ENCODE measurements around the gene CTLA4. TPM values are rescaled to one million over a fixed set of nuclear protein-coding genes. Genes with fewer than 3 reads are reported as not detected.

CTLA4 gene
- polyA plus RNA-seq, 4 donors, result 0.22 to 0.57 TPM; not detected in 2

DNA sequence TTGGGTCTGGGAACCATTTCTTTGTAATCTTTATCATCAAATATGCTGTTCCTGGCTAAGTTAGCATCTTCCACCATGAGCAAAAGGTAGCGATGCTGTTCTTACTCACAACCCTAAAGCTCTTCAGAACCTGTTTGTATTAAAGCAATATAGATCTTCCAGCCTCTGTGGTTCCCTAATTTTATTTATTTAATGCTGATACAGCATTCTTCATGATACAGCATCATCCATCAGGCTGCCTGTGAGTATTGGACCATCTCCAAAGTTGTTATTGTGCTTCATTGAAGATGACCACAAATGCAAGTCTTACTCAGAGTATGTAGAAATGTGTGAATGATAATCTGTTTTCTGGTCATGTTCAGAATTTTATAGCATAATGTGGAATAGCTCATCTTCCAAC, 40.9 kb upstream of the CTLA4 start:
- no peaks in the 10 kb centered on the region for H3K27me3 ChIP-seq (ENCODE audit: control insufficient read depth in 3 of 3, insufficient read depth in 3 of 3, low read length in 3 of 3)
- peaks cover 0 to 3% of the 10 kb centered on the region in 2 donors for H3K9me3 ChIP-seq (ENCODE audit: control insufficient read depth in 2 of 2, insufficient read depth in 1 of 2, low read depth in 1 of 2, low read length in 1 of 2)
- WGBS, 3 donors, result 95 to 100% (median 100%) methylated on average over 1 of the region's 1 CpG
- no peaks in the 10 kb centered on the region for H3K4me1 ChIP-seq (ENCODE audit: control insufficient read depth in 3 of 3, insufficient read depth in 2 of 3, low read depth in 1 of 3, low read length in 2 of 3)
- no peaks in the 10 kb centered on the region for H3K36me3 ChIP-seq (ENCODE audit: control insufficient read depth in 3 of 3, insufficient read depth in 2 of 3, low read depth in 1 of 3, low read length in 3 of 3)
- DNase-seq, result no peak
- no peak overlapping the region for H3K27ac ChIP-seq (ENCODE audit: low read depth in 1 of 3, low read length in 2 of 3)
- no peak for FAIRE-seq
- no peak overlapping the region for H3K4me3 ChIP-seq (ENCODE audit: low read depth in 1 of 3, low read length in 3 of 3)

DNA sequence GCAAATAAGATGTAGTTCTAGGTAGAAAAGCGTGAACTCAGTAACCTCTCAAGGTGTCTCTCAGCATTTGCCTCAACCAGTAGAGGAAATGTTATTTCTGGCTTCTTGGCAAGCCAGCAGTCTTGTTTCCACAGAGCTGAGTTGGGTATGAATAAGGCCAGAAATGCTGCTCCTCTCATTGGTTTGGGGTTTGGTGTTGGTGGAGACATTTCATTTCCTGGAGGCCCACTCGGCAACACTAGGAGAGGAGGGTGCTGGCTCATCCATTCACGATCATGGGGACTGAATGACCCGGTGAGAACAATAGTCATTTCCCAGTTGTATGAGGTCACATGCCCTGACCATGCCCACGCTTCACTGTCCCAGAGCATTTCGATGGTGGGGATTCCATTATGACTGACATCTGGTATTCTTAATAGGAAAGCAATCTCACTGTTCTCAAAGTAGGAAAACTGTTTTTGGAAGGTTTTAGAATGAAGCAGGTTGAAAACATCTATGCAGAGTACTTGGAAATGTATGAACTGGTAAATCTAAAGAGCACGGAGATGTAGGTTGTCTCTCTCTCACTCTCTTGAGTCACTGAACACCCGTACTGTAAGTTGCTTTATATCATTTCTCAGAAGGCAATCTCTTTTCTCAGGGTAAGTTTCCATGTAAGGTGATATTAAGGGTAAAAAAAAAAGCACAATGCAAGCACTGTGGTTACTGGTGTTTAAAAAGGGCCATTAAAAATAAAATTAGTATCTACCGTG, 37.1 kb upstream of the CTLA4 start:
- H3K4me1 ChIP-seq (ENCODE audit: control insufficient read depth in 3 of 3, insufficient read depth in 2 of 3, low read depth in 1 of 3, low read length in 2 of 3), result no peaks in the 10 kb centered on the region
- no peaks in the 10 kb centered on the region for H3K36me3 ChIP-seq (ENCODE audit: control insufficient read depth in 3 of 3, insufficient read depth in 2 of 3, low read depth in 1 of 3, low read length in 3 of 3)
- WGBS, 3 donors, result 78 to 86% (median 83%) methylated on average over 9 of the region's 9 CpGs
- peaks cover 0 to 3% of the 10 kb centered on the region in 2 donors for H3K9me3 ChIP-seq (ENCODE audit: control insufficient read depth in 2 of 2, insufficient read depth in 1 of 2, low read depth in 1 of 2, low read length in 1 of 2)
- H3K4me3 ChIP-seq (ENCODE audit: low read depth in 1 of 3, low read length in 3 of 3), result no peak overlapping the region
- H3K27me3 ChIP-seq (ENCODE audit: control insufficient read depth in 3 of 3, insufficient read depth in 3 of 3, low read length in 3 of 3), result no peaks in the 10 kb centered on the region
- DNase-seq (no peak), FAIRE-seq (no peak)
- H3K27ac ChIP-seq (ENCODE audit: low read depth in 1 of 3, low read length in 2 of 3), result no peak overlapping the region

DNA sequence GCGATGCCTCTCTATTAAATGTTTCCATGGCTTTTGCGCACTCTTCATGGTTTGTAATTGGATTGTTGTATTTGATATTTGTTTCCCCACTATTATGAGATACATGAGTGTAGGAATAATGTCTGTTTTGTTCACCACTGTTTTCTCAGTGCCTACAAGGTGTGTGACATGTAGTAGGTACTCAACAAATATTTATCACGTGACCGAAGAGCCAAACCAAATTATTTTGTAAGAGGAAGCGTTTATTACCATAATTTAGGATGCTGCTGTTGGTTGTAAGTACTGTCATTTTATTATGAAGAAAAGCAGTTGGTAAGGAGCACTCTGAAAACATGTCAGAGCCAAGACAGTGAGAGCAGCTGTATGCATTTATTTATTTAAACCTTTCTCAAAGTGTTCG, 32.2 kb upstream of the CTLA4 start:
- 85 to 93% (median 91%) methylated on average over 6 of the region's 6 CpGs for WGBS, 3 donors
- no peak for DNase-seq
- no peak overlapping the region for H3K27ac ChIP-seq (ENCODE audit: low read depth in 1 of 3, low read length in 2 of 3)
- H3K27me3 ChIP-seq (ENCODE audit: control insufficient read depth in 3 of 3, insufficient read depth in 3 of 3, low read length in 3 of 3), result no peaks in the 10 kb centered on the region
- no peaks in the 10 kb centered on the region for H3K36me3 ChIP-seq (ENCODE audit: control insufficient read depth in 3 of 3, insufficient read depth in 2 of 3, low read depth in 1 of 3, low read length in 3 of 3)
- no peaks in the 10 kb centered on the region for H3K9me3 ChIP-seq (ENCODE audit: control insufficient read depth in 2 of 2, insufficient read depth in 1 of 2, low read depth in 1 of 2, low read length in 1 of 2)
- FAIRE-seq, result no peak
- no peaks in the 10 kb centered on the region for H3K4me1 ChIP-seq (ENCODE audit: control insufficient read depth in 3 of 3, insufficient read depth in 2 of 3, low read depth in 1 of 3, low read length in 2 of 3)
- no peak overlapping the region for H3K4me3 ChIP-seq (ENCODE audit: low read depth in 1 of 3, low read length in 3 of 3)

DNA sequence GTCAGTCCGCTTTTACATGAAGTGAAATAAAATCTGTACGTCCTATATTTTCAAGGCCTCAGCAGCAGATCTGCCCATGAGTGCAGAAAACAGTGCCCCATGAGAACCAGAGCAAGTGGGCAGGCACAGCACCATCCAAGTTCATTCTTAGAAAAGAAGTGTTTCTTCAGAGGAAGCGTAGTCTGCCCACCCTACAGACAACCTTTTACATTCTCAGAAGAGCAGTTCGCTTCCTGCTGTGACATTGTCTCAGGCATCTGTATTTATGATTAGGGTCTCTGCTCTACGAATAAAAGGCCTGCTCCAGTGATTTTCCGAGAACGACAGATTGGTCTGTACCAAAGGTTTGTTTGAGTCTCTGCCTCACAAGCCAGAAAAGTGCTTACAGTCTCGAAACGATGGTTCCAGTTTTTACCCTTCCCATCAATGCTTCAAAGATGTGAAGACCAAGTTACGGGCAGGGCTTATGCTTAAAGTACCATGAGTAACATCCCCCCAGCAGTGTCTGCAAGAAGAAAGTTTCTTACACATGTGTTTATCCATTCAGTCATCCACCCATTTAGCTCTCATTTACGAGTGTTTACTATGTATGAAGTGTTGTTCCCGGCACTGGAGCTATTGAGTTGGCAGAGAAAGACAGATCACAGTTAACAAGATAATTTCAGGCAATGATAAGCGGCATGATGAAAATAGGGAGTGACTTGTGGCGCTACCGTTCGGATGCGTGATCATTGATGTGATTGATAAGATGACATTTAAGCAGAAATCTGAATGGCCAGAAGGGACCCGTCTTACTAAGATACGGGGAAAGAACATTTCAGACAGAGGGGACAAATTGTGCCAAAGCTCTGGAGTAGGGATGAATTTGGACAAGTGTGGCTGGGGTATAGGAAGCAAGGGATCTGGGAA, 31.4 kb upstream of the CTLA4 start:
- H3K27me3 ChIP-seq (ENCODE audit: control insufficient read depth in 3 of 3, insufficient read depth in 3 of 3, low read length in 3 of 3), result no peaks in the 10 kb centered on the region
- no peak for FAIRE-seq
- H3K4me3 ChIP-seq (ENCODE audit: low read depth in 1 of 3, low read length in 3 of 3), result no peak overlapping the region
- H3K27ac ChIP-seq (ENCODE audit: low read depth in 1 of 3, low read length in 2 of 3), result no peak overlapping the region
- no peaks in the 10 kb centered on the region for H3K4me1 ChIP-seq (ENCODE audit: control insufficient read depth in 3 of 3, insufficient read depth in 2 of 3, low read depth in 1 of 3, low read length in 2 of 3)
- H3K9me3 ChIP-seq (ENCODE audit: control insufficient read depth in 2 of 2, insufficient read depth in 1 of 2, low read depth in 1 of 2, low read length in 1 of 2), result no peaks in the 10 kb centered on the region
- 78 to 84% (median 82%) methylated on average over 19 of the region's 19 CpGs for WGBS, 3 donors
- H3K36me3 ChIP-seq (ENCODE audit: control insufficient read depth in 3 of 3, insufficient read depth in 2 of 3, low read depth in 1 of 3, low read length in 3 of 3), result no peaks in the 10 kb centered on the region
- DNase-seq, result no peak

DNA sequence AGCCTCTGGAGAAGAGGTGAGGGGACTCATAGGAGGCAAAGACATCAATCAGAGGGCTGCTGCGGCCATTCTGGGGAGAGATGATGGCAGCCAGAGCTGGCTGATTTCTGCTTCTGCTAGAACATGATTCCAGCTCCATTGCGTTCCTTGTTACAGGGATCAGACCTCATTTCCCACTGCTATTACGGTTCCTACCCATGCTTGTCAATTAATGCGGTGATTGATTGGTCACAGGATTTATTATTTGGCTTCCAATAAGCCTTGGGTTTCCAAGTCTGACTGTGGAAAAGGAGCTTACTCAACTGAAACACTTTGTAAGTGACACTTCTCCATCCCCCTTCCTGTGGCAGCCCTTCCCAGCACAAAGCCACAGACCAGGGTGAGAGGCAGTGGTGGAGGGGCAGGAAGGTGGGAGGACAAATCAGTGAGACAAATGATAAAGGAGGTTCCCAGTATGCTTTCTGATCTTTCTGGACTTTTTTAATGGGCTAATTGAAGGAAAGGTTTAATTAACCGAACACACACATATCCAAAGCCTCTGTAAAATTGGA, 26.8 kb upstream of the CTLA4 start:
- DNase-seq (no peak), FAIRE-seq (no peak)
- 88 to 93% (median 88%) methylated on average over 5 of the region's 5 CpGs for WGBS, 3 donors

DNA sequence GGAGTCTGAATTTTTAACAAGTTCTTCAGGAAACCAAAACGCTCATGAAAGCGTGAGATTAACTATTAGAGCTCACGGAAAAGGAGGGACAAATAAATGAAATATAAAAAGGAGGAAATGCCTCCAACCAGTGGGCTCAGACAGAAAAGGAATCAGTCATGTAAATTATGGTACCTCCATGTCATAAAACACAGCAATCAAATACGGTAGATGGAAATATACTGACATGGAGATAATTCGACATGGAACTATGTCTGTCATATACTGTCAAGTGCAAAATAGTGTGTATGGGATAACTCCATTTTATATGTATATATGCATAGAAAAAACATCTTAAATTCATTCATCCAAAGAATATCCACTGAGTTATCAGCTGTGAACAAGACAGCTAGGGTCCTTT, 25.9 kb upstream of the CTLA4 start:
- Histone ChIP-seq H3K9me3 (ENCODE audit: control insufficient read depth in 2 of 2, insufficient read depth in 1 of 2, low read depth in 1 of 2, low read length in 1 of 2) (no peaks in the 10 kb centered on the region), H3K4me3 (ENCODE audit: low read depth in 1 of 3, low read length in 3 of 3) (no peak overlapping the region), H3K36me3 (ENCODE audit: control insufficient read depth in 3 of 3, insufficient read depth in 2 of 3, low read depth in 1 of 3, low read length in 3 of 3) (no peaks in the 10 kb centered on the region), H3K27ac (ENCODE audit: low read depth in 1 of 3, low read length in 2 of 3) (no peak overlapping the region), H3K27me3 (ENCODE audit: control insufficient read depth in 3 of 3, insufficient read depth in 3 of 3, low read length in 3 of 3) (no peaks in the 10 kb centered on the region), H3K4me1 (ENCODE audit: control insufficient read depth in 3 of 3, insufficient read depth in 2 of 3, low read depth in 1 of 3, low read length in 2 of 3) (no peaks in the 10 kb centered on the region)
- FAIRE-seq (no peak), DNase-seq (no peak)
- 92 to 95% (median 92%) methylated on average over 5 of the region's 5 CpGs for WGBS, 3 donors

More for the DNA sequence above, 26.8 kb upstream of the CTLA4 start:
- H3K4me3 ChIP-seq (ENCODE audit: low read depth in 1 of 3, low read length in 3 of 3), result no peak overlapping the region
- H3K27ac ChIP-seq (ENCODE audit: low read depth in 1 of 3, low read length in 2 of 3), result no peak overlapping the region
- no peaks in the 10 kb centered on the region for H3K4me1 ChIP-seq (ENCODE audit: control insufficient read depth in 3 of 3, insufficient read depth in 2 of 3, low read depth in 1 of 3, low read length in 2 of 3)
- H3K9me3 ChIP-seq (ENCODE audit: control insufficient read depth in 2 of 2, insufficient read depth in 1 of 2, low read depth in 1 of 2, low read length in 1 of 2), result no peaks in the 10 kb centered on the region
- no peaks in the 10 kb centered on the region for H3K27me3 ChIP-seq (ENCODE audit: control insufficient read depth in 3 of 3, insufficient read depth in 3 of 3, low read length in 3 of 3)
- H3K36me3 ChIP-seq (ENCODE audit: control insufficient read depth in 3 of 3, insufficient read depth in 2 of 3, low read depth in 1 of 3, low read length in 3 of 3), result no peaks in the 10 kb centered on the region

DNA sequence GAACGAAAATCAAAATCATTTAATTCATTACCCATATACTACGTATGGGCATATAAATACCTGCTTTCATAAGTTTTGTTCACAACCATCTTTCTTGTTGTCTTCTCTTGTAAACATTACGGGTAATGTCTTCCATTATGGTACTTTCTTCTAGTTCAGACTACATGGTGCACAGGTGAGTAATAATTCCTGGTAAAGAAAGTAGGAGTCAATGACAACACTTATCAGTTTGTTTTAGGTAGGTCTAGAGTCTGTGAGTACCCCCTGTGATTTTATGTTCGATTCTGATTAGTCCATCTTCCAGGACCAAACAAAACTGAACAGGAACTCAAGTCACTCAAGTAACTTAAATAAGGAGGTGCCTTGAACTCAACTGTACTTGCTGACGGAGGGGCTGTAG, 25.2 kb upstream of the CTLA4 start:
- FAIRE-seq, result no peak
- H3K4me1 ChIP-seq (ENCODE audit: control insufficient read depth in 3 of 3, insufficient read depth in 2 of 3, low read depth in 1 of 3, low read length in 2 of 3), result no peaks in the 10 kb centered on the region
- no peaks in the 10 kb centered on the region for H3K36me3 ChIP-seq (ENCODE audit: control insufficient read depth in 3 of 3, insufficient read depth in 2 of 3, low read depth in 1 of 3, low read length in 3 of 3)

DNA sequence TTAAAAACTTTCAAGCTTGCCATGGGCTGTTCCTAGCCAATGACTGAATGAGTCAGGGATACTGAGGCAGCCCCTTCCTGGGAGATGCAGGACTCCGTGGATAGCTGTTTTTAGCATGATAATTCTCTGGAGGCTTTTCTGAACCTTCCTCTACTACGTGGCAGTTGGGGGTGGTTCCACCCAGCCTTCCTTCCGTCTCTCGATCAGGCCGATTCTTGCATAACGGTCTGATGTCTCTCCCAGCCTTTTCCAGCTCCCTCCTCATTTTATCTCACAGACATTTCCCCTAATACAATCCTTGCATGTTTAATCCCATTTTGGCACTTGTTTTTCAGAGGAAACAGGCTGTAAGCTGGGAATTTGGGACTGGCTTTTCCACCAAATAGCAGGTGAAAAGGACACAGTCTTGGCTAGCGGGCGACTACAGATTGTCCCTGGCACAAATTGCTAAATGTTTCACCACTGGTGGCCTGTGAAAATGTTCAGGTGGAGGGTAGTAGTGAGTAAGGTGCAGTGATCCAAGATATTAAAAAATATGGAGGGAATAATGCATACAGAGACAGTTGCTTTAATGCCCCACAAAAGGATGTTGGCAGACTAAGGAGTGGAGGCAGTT, 21.0 kb upstream of the CTLA4 start:
- Histone ChIP-seq H3K27me3 (ENCODE audit: control insufficient read depth in 3 of 3, insufficient read depth in 3 of 3, low read length in 3 of 3) (no peaks in the 10 kb centered on the region), H3K4me1 (ENCODE audit: control insufficient read depth in 3 of 3, insufficient read depth in 2 of 3, low read depth in 1 of 3, low read length in 2 of 3) (no peaks in the 10 kb centered on the region), H3K4me3 (ENCODE audit: low read depth in 1 of 3, low read length in 3 of 3) (no peak overlapping the region), H3K36me3 (ENCODE audit: control insufficient read depth in 3 of 3, insufficient read depth in 2 of 3, low read depth in 1 of 3, low read length in 3 of 3) (no peaks in the 10 kb centered on the region), H3K27ac (ENCODE audit: low read depth in 1 of 3, low read length in 2 of 3) (no peak overlapping the region), H3K9me3 (ENCODE audit: control insufficient read depth in 2 of 2, insufficient read depth in 1 of 2, low read depth in 1 of 2, low read length in 1 of 2) (no peaks in the 10 kb centered on the region)
- 83 to 89% (median 88%) methylated on average over 8 of the region's 8 CpGs for WGBS, 3 donors
- DNase-seq, result no peak
- FAIRE-seq, result no peak

More for the DNA sequence above, 25.2 kb upstream of the CTLA4 start:
- Histone ChIP-seq H3K27ac (ENCODE audit: low read depth in 1 of 3, low read length in 2 of 3) (no peak overlapping the region), H3K27me3 (ENCODE audit: control insufficient read depth in 3 of 3, insufficient read depth in 3 of 3, low read length in 3 of 3) (no peaks in the 10 kb centered on the region), H3K4me3 (ENCODE audit: low read depth in 1 of 3, low read length in 3 of 3) (no peak overlapping the region), H3K9me3 (ENCODE audit: control insufficient read depth in 2 of 2, insufficient read depth in 1 of 2, low read depth in 1 of 2, low read length in 1 of 2) (no peaks in the 10 kb centered on the region)
- 72 to 78% (median 75%) methylated on average over 5 of the region's 5 CpGs for WGBS, 3 donors
- no peak for DNase-seq

All from small intestine (tissue), 7 donors.